Naive thymus-derived CD8-positive, alpha-beta T cell (primary cell): ENCODE data around the gene SHISA7. TPM values are rescaled to one million over a fixed set of nuclear protein-coding genes. Genes with fewer than 3 reads are reported as not detected.
"Not testable (repeated sequence)": the region's sequence is repeated elsewhere in the genome, so short reads cannot be mapped to it uniquely, and the experiment has no call there.

Experiments
- ATAC-seq, 2 donors: fragments of 150-1000 bp; cut with Tn5 transposase in 1 of 2; sonication (Bioruptor Pico), chemical (Tn5 transposase) in 1 of 2; 1 replicate in 1 of 2; 2 replicates in 1 of 2; pipeline ENCODE4 v1.10.0; 2021; ENCODE audit warnings: mild to moderate bottlenecking in 2 of 2, moderate library complexity in 2 of 2
- POLR2A ChIA-PET: fragments of 350-600 bp; sonication (Branson Sonifier 250); formaldehyde crosslinking; loops from one replicate; lab custom pipeline; 2021; ENCODE audit warnings: antibody characterized with exemption; lab: Charles Lee
- DNase-seq, 10 donors: peaks; one replicate each; pipeline versions ENCODE4 v3.0.0 to v3.0.0-alpha.2; 2020 to 2022
- H3K27ac Mint-ChIP-seq, 10 donors: one replicate each; pipeline ENCODE4 v1.8.0; 2020 to 2022; ENCODE audit warnings: mild to moderate bottlenecking in 10 of 10, mixed read lengths in 10 of 10, moderate library complexity in 4 of 10, inconsistent platforms in 1 of 10
- H3K27me3 Mint-ChIP-seq, 5 donors: one replicate each; pipeline ENCODE4 v1.8.0; 2021 to 2022; ENCODE audit warnings: mixed read lengths in 5 of 5
- H3K36me3 Mint-ChIP-seq, 3 donors: one replicate each; pipeline ENCODE4 v1.8.0; 2020 to 2022; ENCODE audit warnings: mixed read lengths in 3 of 3, mild to moderate bottlenecking in 2 of 3, inconsistent platforms in 1 of 3
- H3K4me1 Mint-ChIP-seq, 4 donors: one replicate each; pipeline ENCODE4 v1.8.0; 2021 to 2022; ENCODE audit warnings: mixed read lengths in 4 of 4
- H3K4me3 Mint-ChIP-seq, 10 donors: one replicate each; pipeline ENCODE4 v1.8.0; 2020 to 2022; ENCODE audit warnings: mild to moderate bottlenecking in 10 of 10, mixed read lengths in 10 of 10, moderate library complexity in 6 of 10, inconsistent platforms in 1 of 10
- H3K9me3 Mint-ChIP-seq, 9 donors: one replicate each; pipeline ENCODE4 v1.8.0; 2020 to 2022; ENCODE audit warnings: mixed read lengths in 9 of 9, mild to moderate bottlenecking in 3 of 9, inconsistent platforms in 1 of 9, moderate library complexity in 1 of 9
- polyA plus RNA-seq, 3 donors: library from polyadenylated mRNA; unstranded; fragments of 300-500 nt; fragmentation: Illumina TruSeq; gene quantifications; one replicate each; pipeline ENCODE4 v1.2.3, GENCODE V29; 2021
- total RNA-seq, 8 experiments: library from RNA in 2 of 8; stranded (reverse) in 2 of 8; gene quantifications; one replicate each; pipeline ENCODE4 v1.2.3 and lab custom pipeline; 2021 to 2026

Gene SHISA7
- total and polyA plus RNA-seq, 5 experiments from 2014 or later: not detected

GRCh38 chr19:55436847-55437246 lies 6.3 kb downstream of the SHISA7 start:
- no peak for DNase-seq
- H3K9me3 Mint-ChIP-seq: peaks cover 0 to 5% (median 0%) of the 10 kb centered on the region in 9 donors
- ATAC-seq: no peak
- POLR2A ChIA-PET: no interaction called here
- peaks cover 35 to 67% (median 52%) of the 10 kb centered on the region in 5 donors for H3K27me3 Mint-ChIP-seq
- H3K36me3 Mint-ChIP-seq: peaks cover 0 to 14% (median 5%) of the 10 kb centered on the region in 3 donors
- H3K4me3 Mint-ChIP-seq: no peak overlapping the region
- no peak overlapping the region for H3K27ac Mint-ChIP-seq
- H3K4me1 Mint-ChIP-seq: peaks cover 13 to 17% (median 14%) of the 10 kb centered on the region in 4 donors

GRCh38 chr19:55435020-55435419 lies 8.1 kb downstream of the SHISA7 start:
- Mint-ChIP-seq H3K4me1 (peaks cover 0 to 7% (median 3%) of the 10 kb centered on the region in 4 donors), H3K4me3 (no peak overlapping the region), H3K9me3 (peaks cover 0 to 5% (median 0%) of the 10 kb centered on the region in 9 donors), H3K36me3 (peaks cover 0 to 8% (median 0%) of the 10 kb centered on the region in 3 donors), H3K27me3 (peaks cover 33 to 67% (median 54%) of the 10 kb centered on the region in 5 donors), H3K27ac (no peak overlapping the region)
- POLR2A ChIA-PET: no interaction called here
- ATAC-seq (no peak), DNase-seq (no peak)

GRCh38 chr19:55434356-55434919 lies 8.7 kb downstream of the SHISA7 start:
- Mint-ChIP-seq H3K4me3 (no peak overlapping the region), H3K36me3 (peaks cover 0 to 10% (median 0%) of the 10 kb centered on the region in 3 donors), H3K9me3 (peaks cover 0 to 5% (median 0%) of the 10 kb centered on the region in 9 donors), H3K27ac (no peak overlapping the region), H3K4me1 (peaks cover 0 to 12% (median 6%) of the 10 kb centered on the region in 4 donors), H3K27me3 (peaks cover 30 to 67% (median 54%) of the 10 kb centered on the region in 5 donors)
- POLR2A ChIA-PET: no interaction called here
- ATAC-seq (no peak), DNase-seq (no peak)

GRCh38 chr19:55433292-55433691 lies 9.8 kb downstream of the SHISA7 start:
- DNase-seq (no peak), ATAC-seq (no peak)
- H3K36me3 Mint-ChIP-seq: peaks cover 0 to 4% (median 0%) of the 10 kb centered on the region in 3 donors
- POLR2A ChIA-PET: no interaction called here
- peaks cover 0 to 5% (median 0%) of the 10 kb centered on the region in 9 donors for H3K9me3 Mint-ChIP-seq
- peaks cover 26 to 67% (median 51%) of the 10 kb centered on the region in 5 donors for H3K27me3 Mint-ChIP-seq
- H3K4me1 Mint-ChIP-seq: peaks cover 0 to 15% (median 11%) of the 10 kb centered on the region in 4 donors
- H3K27ac Mint-ChIP-seq: no peak overlapping the region
- H3K4me3 Mint-ChIP-seq: no peak overlapping the region

- POLR2A ChIA-PET: no interaction called here
- DNase-seq: no peak
- Mint-ChIP-seq H3K4me3 (no peak overlapping the region), H3K27ac (no peak overlapping the region), H3K36me3 (peaks cover 0 to 4% (median 0%) of the 10 kb centered on the region in 3 donors), H3K9me3 (peaks cover 0 to 5% (median 0%) of the 10 kb centered on the region in 9 donors), H3K27me3 (peaks cover 26 to 61% (median 46%) of the 10 kb centered on the region in 5 donors), H3K4me1 (peaks cover 0 to 16% (median 11%) of the 10 kb centered on the region in 4 donors)
- no peak for ATAC-seq
Measured at GRCh38 chr19:55432241-55432959, 10.7 kb downstream of the SHISA7 start.

- Mint-ChIP-seq H3K4me1 (peaks cover 0 to 16% (median 10%) of the 10 kb centered on the region in 4 donors), H3K9me3 (peaks cover 0 to 5% (median 0%) of the 10 kb centered on the region in 9 donors), H3K4me3 (no peak overlapping the region), H3K36me3 (peaks cover 0 to 2% (median 0%) of the 10 kb centered on the region in 3 donors), H3K27me3 (peaks cover 20 to 50% (median 36%) of the 10 kb centered on the region in 5 donors), H3K27ac (no peak overlapping the region)
- no peak for ATAC-seq
- POLR2A ChIA-PET: no interaction called here
- DNase-seq: no peak
Measured at GRCh38 chr19:55431183-55431582, 11.9 kb downstream of the SHISA7 start.

- POLR2A ChIA-PET: interaction anchor here (0.7 kb wide), 1 partner anchor 20 kb away, joined by 6 read pairs; no protein-coding TSS in a partner anchor
- H3K4me3 Mint-ChIP-seq: no peak overlapping the region
- DNase-seq (no peak), ATAC-seq (no peak)
- H3K27ac Mint-ChIP-seq: no peak overlapping the region
- H3K9me3 Mint-ChIP-seq: peaks cover 0 to 4% (median 0%) of the 10 kb centered on the region in 9 donors
- H3K27me3 Mint-ChIP-seq: peaks cover 8 to 39% (median 23%) of the 10 kb centered on the region in 5 donors
- H3K4me1 Mint-ChIP-seq: peaks cover 8 to 25% (median 16%) of the 10 kb centered on the region in 4 donors
- peaks cover 0 to 2% (median 0%) of the 10 kb centered on the region in 3 donors for H3K36me3 Mint-ChIP-seq
Measured at GRCh38 chr19:55426042-55426441, 17.1 kb downstream of the SHISA7 start.

- Mint-ChIP-seq H3K27ac (no peak overlapping the region), H3K36me3 (no peaks in the 10 kb centered on the region), H3K4me1 (peaks cover 7 to 28% (median 24%) of the 10 kb centered on the region in 4 donors), H3K9me3 (peaks cover 0 to 1% (median 0%) of the 10 kb centered on the region in 9 donors), H3K4me3 (no peak overlapping the region), H3K27me3 (peaks cover 3 to 24% (median 12%) of the 10 kb centered on the region in 5 donors)
- no peak for DNase-seq
- POLR2A ChIA-PET: interaction anchor here (0.7 kb wide), 1 partner anchor 11 kb away, joined by 3 read pairs; no protein-coding TSS in a partner anchor
- no peak for ATAC-seq
Measured at GRCh38 chr19:55424518-55424917, 18.6 kb downstream of the SHISA7 start.

GRCh38 chr19:55423225-55424005 lies 19.7 kb downstream of the SHISA7 start:
- no peaks in the 10 kb centered on the region for H3K36me3 Mint-ChIP-seq
- peaks cover 5 to 25% (median 17%) of the 10 kb centered on the region in 4 donors for H3K4me1 Mint-ChIP-seq
- no peaks in the 10 kb centered on the region for H3K9me3 Mint-ChIP-seq
- no peak for DNase-seq
- no peak overlapping the region for H3K4me3 Mint-ChIP-seq
- no peak overlapping the region for H3K27ac Mint-ChIP-seq
- H3K27me3 Mint-ChIP-seq: peaks cover 1 to 16% (median 11%) of the 10 kb centered on the region in 5 donors
- POLR2A ChIA-PET: no interaction called here
- no peak for ATAC-seq

- H3K27ac Mint-ChIP-seq: peak overlapping the region in 6 of 10 donors; percentile 32 to 79 (median 56)
Measured at GRCh38 chr19:55421281-55421680, 21.8 kb downstream of the SHISA7 start.

GRCh38 chr19:55419624-55420236 lies 23.4 kb downstream of the SHISA7 start:
- peaks cover 5 to 28% (median 19%) of the 10 kb centered on the region in 4 donors for H3K4me1 Mint-ChIP-seq
- H3K36me3 Mint-ChIP-seq: no peaks in the 10 kb centered on the region
- POLR2A ChIA-PET: interaction anchor here (0.7 to 1.8 kb wide), 2 partner anchors 9 to 13 kb away, joined by 3 to 6 read pairs; partner anchors contain the start of gene UBE2S
- no peak for DNase-seq
- H3K4me3 Mint-ChIP-seq: no peak overlapping the region
- no peak for ATAC-seq
- H3K9me3 Mint-ChIP-seq: no peaks in the 10 kb centered on the region
- H3K27me3 Mint-ChIP-seq: peaks cover 0 to 11% (median 0%) of the 10 kb centered on the region in 5 donors
- H3K27ac Mint-ChIP-seq: no peak overlapping the region

More at GRCh38 chr19:55421281-55421680, 21.8 kb downstream of the SHISA7 start:
- Mint-ChIP-seq H3K4me1 (peaks cover 5 to 28% (median 19%) of the 10 kb centered on the region in 4 donors), H3K27me3 (peaks cover 0 to 18% (median 4%) of the 10 kb centered on the region in 5 donors), H3K4me3 (peak overlapping the region; percentile 2 to 73 (median 61))
- peak in 5 of 10 donors; percentile 25 to 46 (median 30) for DNase-seq
- not testable (repeated sequence) for H3K9me3 Mint-ChIP-seq, H3K36me3 Mint-ChIP-seq
- ATAC-seq: peak; percentile 86 to 97
- POLR2A ChIA-PET: interaction anchor here (0.6 to 0.9 kb wide), 3 partner anchors 38 to 131 kb away, joined by 3 to 6 read pairs (median 4); no protein-coding TSS in a partner anchor
